Endothelial cell (in vitro differentiated cells): ENCODE data around the gene FOXO6. TPM values are rescaled to one million over a fixed set of nuclear protein-coding genes. Genes with fewer than 3 reads are reported as not detected.

Experiments
- DNase-seq: peaks from one replicate; pipeline ENCODE4 v3.0.0; 2021; ENCODE audit warnings: low spot score
- H3K27ac Mint-ChIP-seq: one replicate; pipeline ENCODE4 v1.8.0; 2021; ENCODE audit warnings: mixed read lengths, inconsistent platforms; ENCODE audit not compliant: unreplicated experiment
- H3K27me3 Mint-ChIP-seq: one replicate; pipeline ENCODE4 v1.8.0; 2021; ENCODE audit warnings: mild to moderate bottlenecking, moderate library complexity, mixed read lengths, inconsistent platforms; ENCODE audit not compliant: unreplicated experiment
- H3K36me3 Mint-ChIP-seq: one replicate; pipeline ENCODE4 v1.8.0; 2021; ENCODE audit warnings: mild to moderate bottlenecking, low read depth, mixed read lengths, inconsistent platforms; ENCODE audit not compliant: unreplicated experiment
- H3K4me1 Mint-ChIP-seq: one replicate; pipeline ENCODE4 v1.8.0; 2021; ENCODE audit warnings: mild to moderate bottlenecking, mixed read lengths, inconsistent platforms; ENCODE audit not compliant: unreplicated experiment
- H3K4me3 Mint-ChIP-seq: one replicate; pipeline ENCODE4 v1.8.0; 2021; ENCODE audit warnings: mild to moderate bottlenecking, mixed read lengths, inconsistent platforms; ENCODE audit not compliant: unreplicated experiment
- H3K9me3 Mint-ChIP-seq: one replicate; pipeline ENCODE4 v1.8.0; 2021; ENCODE audit warnings: mixed read lengths, inconsistent platforms; ENCODE audit not compliant: unreplicated experiment
- CTCF ChIP-seq: fragments of 200-600 bp; sonication (generic); IDR thresholded peaks from one replicate; pipeline ENCODE4 v1.5.0; 2021; ENCODE audit warnings: antibody characterized with exemption; ENCODE audit not compliant: unreplicated experiment
- total RNA-seq: library from RNA; stranded (reverse); fragmentation: NEBNext Ultra II Directional; extraction: Animal tissue kit (Norgen Biotek cat#: 25700); gene quantifications from one replicate; pipeline ENCODE4 v1.2.1, GENCODE V29; 2021; ENCODE audit not compliant: unreplicated experiment

FOXO6 gene
- total RNA-seq, 1 donor from 2014 or later: 0.23 TPM

GRCh38 chr1:41315146-41315822 is 46.0 kb upstream of the FOXO6 start:
- no peak overlapping the region for H3K4me3 Mint-ChIP-seq
- peaks cover 2% of the 10 kb centered on the region for H3K27me3 Mint-ChIP-seq
- DNase-seq: no peak
- no peak overlapping the region for H3K27ac Mint-ChIP-seq
- H3K4me1 Mint-ChIP-seq: no peaks in the 10 kb centered on the region
- no peak for TF ChIP-seq CTCF
- no peaks in the 10 kb centered on the region for H3K9me3 Mint-ChIP-seq
- H3K36me3 Mint-ChIP-seq: no peaks in the 10 kb centered on the region

- TF ChIP-seq CTCF: no peak
- H3K9me3 Mint-ChIP-seq: no peaks in the 10 kb centered on the region
- no peaks in the 10 kb centered on the region for H3K4me1 Mint-ChIP-seq
- no peaks in the 10 kb centered on the region for H3K36me3 Mint-ChIP-seq
- H3K27me3 Mint-ChIP-seq: peaks cover 2% of the 10 kb centered on the region
- H3K27ac Mint-ChIP-seq: no peak overlapping the region
- no peak overlapping the region for H3K4me3 Mint-ChIP-seq
- DNase-seq: no peak
Measured at GRCh38 chr1:41315871-41316270, 45.4 kb upstream of the FOXO6 start.

DNA sequence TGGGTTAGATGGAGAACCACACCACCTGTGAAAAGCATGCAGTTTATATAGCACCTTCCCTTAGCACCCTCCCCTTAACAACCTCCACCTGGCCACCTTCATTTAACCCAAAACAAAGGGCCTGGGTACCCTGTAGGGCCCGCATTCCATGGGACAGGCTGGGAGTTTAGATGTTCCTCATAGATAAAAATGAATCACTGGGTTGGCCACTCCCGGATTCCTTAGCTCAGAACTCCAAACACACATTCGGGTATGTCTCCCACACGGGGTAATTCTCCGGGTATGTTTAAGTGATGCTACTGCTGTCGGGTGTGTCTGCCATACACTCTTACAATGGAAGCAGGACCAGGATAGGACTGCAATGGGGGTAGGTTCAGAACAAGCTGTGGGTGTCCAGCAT is 43.9 kb upstream of the FOXO6 start:
- H3K9me3 Mint-ChIP-seq: no peaks in the 10 kb centered on the region
- H3K36me3 Mint-ChIP-seq: no peaks in the 10 kb centered on the region
- H3K27ac Mint-ChIP-seq: no peak overlapping the region
- no peak for DNase-seq
- TF ChIP-seq CTCF: no peak
- H3K4me3 Mint-ChIP-seq: no peak overlapping the region
- peaks cover 2% of the 10 kb centered on the region for H3K27me3 Mint-ChIP-seq
- H3K4me1 Mint-ChIP-seq: no peaks in the 10 kb centered on the region

- peaks cover 2% of the 10 kb centered on the region for H3K27me3 Mint-ChIP-seq
Measured at GRCh38 chr1:41318135-41318534, 43.1 kb upstream of the FOXO6 start.

More at GRCh38 chr1:41318135-41318534, 43.1 kb upstream of the FOXO6 start:
- H3K9me3 Mint-ChIP-seq: no peaks in the 10 kb centered on the region
- no peak for TF ChIP-seq CTCF
- no peak overlapping the region for H3K27ac Mint-ChIP-seq
- H3K4me3 Mint-ChIP-seq: no peak overlapping the region
- DNase-seq: no peak
- H3K4me1 Mint-ChIP-seq: no peaks in the 10 kb centered on the region
- no peaks in the 10 kb centered on the region for H3K36me3 Mint-ChIP-seq
